ENCODE results near the gene IPO8. TPM values are rescaled to one million over a fixed set of nuclear protein-coding genes. Genes with fewer than 3 reads are reported as not detected.
A peak's percentile ranks its signal among the peaks of the same experiment; 100 is the strongest.

The IPO8 gene
- total RNA-seq, result 46.2 and 51.4 TPM in 2 replicates
- long read RNA-seq, partial matches to known transcripts, result 20 of 28 reads
- long read RNA-seq, other reads (novel, unspliced or antisense), result 8 of 28 reads

- DNase-seq (ENCODE audit: extremely low spot score, unreplicated experiment), result peak; percentile 96
- peaks cover 46% of the 10 kb centered on the region for H3K4me1 Mint-ChIP-seq (ENCODE audit: unreplicated experiment)
- H3K36me3 Mint-ChIP-seq (ENCODE audit: unreplicated experiment), result no peaks in the 10 kb centered on the region
- peak within 1 kb of the TSS; percentile 93 for H3K27ac Mint-ChIP-seq (ENCODE audit: unreplicated experiment)
- H3K9me3 Mint-ChIP-seq (ENCODE audit: unreplicated experiment), result no peaks in the 10 kb centered on the region
- peak within 1 kb of the TSS; percentile 95 for H3K4me3 Mint-ChIP-seq (ENCODE audit: unreplicated experiment)
- peak; percentile 57 for TF ChIP-seq CTCF (IDR thresholded peaks at IDR 0.05)
- no peaks in the 10 kb centered on the region for H3K27me3 Mint-ChIP-seq (ENCODE audit: unreplicated experiment)
These were observed at the start of gene IPO8 for GRCh38 chr12:30695199-30696102. Gene IPO8 (minus strand): TSS chr12:30695869. CDS start chr12:30695647, 222 bp downstream.

- TF ChIP-seq CTCF (IDR thresholded peaks at IDR 0.05), result no peak
- Mint-ChIP-seq H3K36me3 (ENCODE audit: unreplicated experiment) (peaks cover 38% of the 10 kb centered on the region), H3K4me1 (ENCODE audit: unreplicated experiment) (peaks cover 21% of the 10 kb centered on the region), H3K27me3 (ENCODE audit: unreplicated experiment) (no peaks in the 10 kb centered on the region), H3K4me3 (ENCODE audit: unreplicated experiment) (no peak overlapping the region), H3K9me3 (ENCODE audit: unreplicated experiment) (peaks cover 3% of the 10 kb centered on the region), H3K27ac (ENCODE audit: unreplicated experiment) (no peak overlapping the region)
- no peak for DNase-seq (ENCODE audit: extremely low spot score, unreplicated experiment)
These were observed 48.7 kb upstream of the IPO8 start for GRCh38 chr12:30744321-30744720.

- no peak for TF ChIP-seq CTCF (IDR thresholded peaks at IDR 0.05)
- H3K4me1 Mint-ChIP-seq (ENCODE audit: unreplicated experiment), result peaks cover 14% of the 10 kb centered on the region
- peaks cover 39% of the 10 kb centered on the region for H3K36me3 Mint-ChIP-seq (ENCODE audit: unreplicated experiment)
- H3K9me3 Mint-ChIP-seq (ENCODE audit: unreplicated experiment), result peaks cover 6% of the 10 kb centered on the region
- no peaks in the 10 kb centered on the region for H3K27me3 Mint-ChIP-seq (ENCODE audit: unreplicated experiment)
- DNase-seq (ENCODE audit: extremely low spot score, unreplicated experiment), result no peak
- H3K27ac Mint-ChIP-seq (ENCODE audit: unreplicated experiment), result no peak overlapping the region
- H3K4me3 Mint-ChIP-seq (ENCODE audit: unreplicated experiment), result no peak overlapping the region
These were observed 44.6 kb upstream of the IPO8 start for GRCh38 chr12:30740274-30740673.

GRCh38 chr12:30739020-30739419 lies 43.4 kb upstream of the IPO8 start:
- Mint-ChIP-seq H3K4me3 (ENCODE audit: unreplicated experiment) (no peak overlapping the region), H3K36me3 (ENCODE audit: unreplicated experiment) (peaks cover 46% of the 10 kb centered on the region), H3K27me3 (ENCODE audit: unreplicated experiment) (no peaks in the 10 kb centered on the region), H3K9me3 (ENCODE audit: unreplicated experiment) (peaks cover 6% of the 10 kb centered on the region), H3K27ac (ENCODE audit: unreplicated experiment) (no peak overlapping the region), H3K4me1 (ENCODE audit: unreplicated experiment) (peaks cover 14% of the 10 kb centered on the region)
- no peak for TF ChIP-seq CTCF (IDR thresholded peaks at IDR 0.05)
- no peak for DNase-seq (ENCODE audit: extremely low spot score, unreplicated experiment)

GRCh38 chr12:30732954-30733637 lies 37.4 kb upstream of the IPO8 start:
- Mint-ChIP-seq H3K27me3 (ENCODE audit: unreplicated experiment) (no peaks in the 10 kb centered on the region), H3K4me1 (ENCODE audit: unreplicated experiment) (peaks cover 10% of the 10 kb centered on the region), H3K4me3 (ENCODE audit: unreplicated experiment) (no peak overlapping the region), H3K36me3 (ENCODE audit: unreplicated experiment) (peaks cover 54% of the 10 kb centered on the region), H3K9me3 (ENCODE audit: unreplicated experiment) (no peaks in the 10 kb centered on the region), H3K27ac (ENCODE audit: unreplicated experiment) (no peak overlapping the region)
- TF ChIP-seq CTCF (IDR thresholded peaks at IDR 0.05), result no peak
- no peak for DNase-seq (ENCODE audit: extremely low spot score, unreplicated experiment)

Data from osteocyte (in vitro differentiated cells).